ENCODE measurements around the gene NWD2.

NWD2 gene

DNA sequence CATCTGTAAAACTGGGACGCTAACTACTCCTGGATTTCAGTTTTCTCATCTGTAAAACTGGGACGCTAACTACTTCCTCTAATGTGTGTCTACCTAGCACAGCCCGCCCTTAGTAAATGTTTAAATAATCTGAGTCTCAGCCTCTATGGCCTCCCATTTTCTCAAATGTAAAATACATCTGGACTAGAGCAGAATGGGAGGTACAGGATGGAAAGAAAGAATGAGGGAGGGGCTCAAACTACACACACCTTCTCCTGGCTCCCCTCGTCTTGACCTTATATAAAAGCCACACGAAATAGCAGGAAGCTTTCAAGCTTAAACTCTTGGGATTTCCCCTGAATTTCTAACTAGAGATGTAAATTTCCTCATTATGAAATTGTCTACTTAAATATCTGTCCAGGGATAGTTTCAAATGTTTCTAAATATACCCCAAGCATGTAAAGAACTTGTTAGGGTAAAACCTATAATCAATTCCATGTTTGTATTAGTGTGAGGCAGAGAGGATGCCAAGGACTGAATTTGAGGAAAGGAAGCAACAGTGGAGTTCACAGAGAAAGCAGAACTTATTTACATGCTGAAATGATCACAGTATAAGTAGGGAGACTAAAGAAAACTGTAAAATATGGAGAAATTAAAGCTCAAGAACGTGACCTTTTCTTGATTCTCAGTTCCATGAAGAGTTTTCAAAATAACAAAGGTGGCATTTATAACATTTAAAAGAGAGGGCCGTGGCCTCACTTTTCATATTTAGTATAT is 220.0 kb downstream of the NWD2 start:
- no peak for DNase-seq

DNA sequence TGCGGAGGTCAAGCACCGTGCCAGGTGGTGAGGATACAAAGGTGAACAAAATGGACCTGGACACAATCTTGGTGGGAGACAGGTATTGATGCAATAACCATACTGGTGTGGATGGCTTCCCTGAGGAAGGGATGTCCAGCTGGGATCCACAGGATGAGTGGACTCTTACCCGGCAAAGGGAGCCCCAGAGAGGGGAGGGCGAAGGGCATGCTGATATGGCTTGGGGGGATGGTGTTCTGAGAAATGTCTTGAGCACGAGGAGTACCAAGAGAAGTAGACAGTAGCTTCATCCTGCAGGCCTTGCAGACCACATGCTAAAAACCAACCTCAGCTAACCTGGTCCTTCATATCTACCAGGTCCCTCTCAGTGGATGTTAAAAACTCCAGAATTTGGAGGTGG is 220.8 kb downstream of the NWD2 start:
- DNase-seq: no peak

DNA sequence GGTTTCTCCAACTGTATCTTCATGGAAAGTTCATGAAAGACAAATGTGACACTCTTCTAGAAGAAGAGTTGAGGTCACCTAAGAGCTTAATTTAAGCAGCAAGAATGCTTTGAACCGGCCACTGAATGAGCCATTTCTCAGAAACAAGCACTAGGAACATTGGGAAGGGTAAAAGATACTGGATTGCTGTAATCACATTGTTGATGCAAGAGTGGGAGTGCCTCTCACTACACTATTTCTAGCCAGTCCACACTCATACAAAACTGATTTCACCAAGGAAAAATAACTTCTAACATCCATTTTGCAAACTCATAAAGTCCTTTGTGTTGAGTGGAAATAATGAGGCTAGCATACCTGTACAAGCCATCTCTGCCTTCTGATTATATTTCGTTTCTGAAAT is 221.3 kb downstream of the NWD2 start:
- DNase-seq: no peak

DNA sequence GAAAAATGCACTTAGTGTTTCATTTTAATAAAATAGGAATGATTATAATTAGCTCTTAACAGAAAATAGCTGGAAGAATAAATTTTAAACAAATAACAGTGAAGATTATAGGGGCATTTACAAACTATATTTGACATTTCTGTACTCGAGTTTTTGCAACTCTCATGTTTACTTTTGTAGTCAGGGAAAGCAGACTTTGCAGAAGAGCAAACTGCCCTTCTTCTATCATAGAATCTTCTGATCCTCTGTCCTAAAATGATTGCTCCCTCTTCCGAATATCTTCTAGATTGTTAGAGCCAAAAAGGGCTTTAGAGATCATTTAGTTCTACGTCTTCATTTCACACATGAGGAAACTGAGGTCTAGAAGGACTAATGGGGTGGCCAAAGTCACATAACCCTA is 222.7 kb downstream of the NWD2 start:
- no peak for DNase-seq

DNA sequence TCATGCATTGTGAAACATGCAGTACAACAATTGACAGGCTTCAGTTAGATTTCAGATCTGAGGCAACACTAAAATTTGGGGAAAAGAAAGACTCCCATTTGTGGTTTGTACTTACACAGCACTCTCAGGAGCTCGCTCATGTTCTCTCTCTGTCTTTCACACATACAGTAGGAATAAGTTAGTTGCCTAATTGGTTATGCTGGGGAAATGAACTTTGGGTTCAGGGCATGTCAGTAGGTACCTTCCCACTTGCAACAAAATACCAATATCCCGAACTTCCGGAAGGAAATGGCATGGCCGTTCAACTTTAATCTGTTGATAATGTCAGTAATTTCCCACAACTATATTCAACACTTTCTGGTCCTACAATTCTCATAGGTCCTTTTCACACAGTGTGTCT is 223.3 kb downstream of the NWD2 start:
- DNase-seq: no peak

DNA sequence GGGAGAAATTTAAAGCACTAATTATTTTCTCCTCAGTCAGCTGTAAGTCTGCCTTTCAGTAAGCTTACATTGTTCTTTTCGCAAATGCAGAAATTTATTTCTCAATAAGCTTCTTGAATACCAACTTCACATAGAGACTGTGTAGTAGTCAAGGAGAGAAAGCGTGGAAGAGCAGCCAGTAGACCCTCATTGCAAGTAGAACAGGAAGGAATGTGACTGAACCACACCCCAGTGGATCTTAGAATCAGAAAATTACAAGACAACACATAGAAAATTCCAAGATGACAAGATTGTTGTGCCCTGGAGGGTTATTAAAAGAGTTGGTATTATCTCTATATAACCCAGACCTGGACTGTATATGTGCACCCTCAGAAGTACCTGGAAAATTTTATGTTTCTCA is 224.7 kb downstream of the NWD2 start:
- DNase-seq: no peak

DNA sequence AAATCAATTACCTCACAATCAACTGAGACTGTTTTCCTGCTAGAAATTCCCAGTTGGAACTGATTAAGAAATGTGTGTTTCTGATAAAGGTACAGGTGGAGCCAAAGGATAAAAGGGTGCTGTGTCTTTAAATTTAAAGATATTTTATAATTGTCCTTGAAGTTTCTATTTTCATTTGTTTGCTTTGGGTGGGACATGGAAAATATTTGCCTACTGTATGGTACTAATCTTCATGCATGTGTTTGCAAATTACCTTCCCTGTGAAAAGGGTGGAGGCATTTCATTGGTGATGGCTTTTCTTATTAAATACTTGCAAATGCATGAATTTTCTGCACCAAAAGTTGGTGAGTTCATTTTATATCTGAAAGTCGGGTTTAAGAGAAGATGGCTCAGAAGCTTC is 225.7 kb downstream of the NWD2 start:
- no peak for DNase-seq

DNA sequence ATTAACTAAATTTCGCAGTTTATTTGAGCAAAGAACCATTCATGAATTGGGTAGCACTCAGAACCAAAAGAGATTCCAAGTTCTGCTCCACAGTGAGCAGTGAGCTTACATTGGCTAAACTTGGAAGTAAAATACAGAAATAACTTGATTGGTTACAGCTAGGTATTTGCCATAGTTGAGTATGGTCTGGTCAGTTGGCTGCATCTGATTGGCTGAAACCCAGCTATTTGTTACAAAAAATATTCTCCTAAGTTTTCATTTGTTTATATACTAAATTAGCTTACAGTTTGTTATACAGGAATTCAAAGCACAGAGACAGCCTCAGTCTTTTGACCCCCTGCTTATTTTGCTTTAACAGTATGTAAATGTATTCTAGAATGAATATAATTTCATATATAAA is 226.6 kb downstream of the NWD2 start:
- DNase-seq: no peak

DNA sequence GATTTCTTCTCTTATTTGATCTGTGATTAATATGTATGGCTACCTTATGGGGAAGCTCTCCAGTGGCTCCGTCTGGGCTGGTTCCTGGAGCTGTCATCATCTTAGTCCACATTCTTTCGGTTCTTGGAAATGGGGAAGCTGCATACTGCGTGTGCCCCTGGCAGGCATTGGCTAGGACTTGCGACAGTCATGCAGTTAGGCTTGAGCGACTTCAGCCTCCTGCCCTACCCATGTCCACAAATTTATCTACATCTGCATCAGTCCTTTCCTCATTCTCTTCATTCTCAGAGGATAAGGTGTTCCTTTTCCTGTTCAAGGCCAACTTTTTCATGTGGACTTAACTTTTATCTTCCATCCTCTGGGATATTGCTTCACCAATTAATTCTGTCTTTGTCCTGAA is 227.4 kb downstream of the NWD2 start:
- peak in 5 of 58 donors; percentile 0 to 10 (median 4) for DNase-seq

DNA sequence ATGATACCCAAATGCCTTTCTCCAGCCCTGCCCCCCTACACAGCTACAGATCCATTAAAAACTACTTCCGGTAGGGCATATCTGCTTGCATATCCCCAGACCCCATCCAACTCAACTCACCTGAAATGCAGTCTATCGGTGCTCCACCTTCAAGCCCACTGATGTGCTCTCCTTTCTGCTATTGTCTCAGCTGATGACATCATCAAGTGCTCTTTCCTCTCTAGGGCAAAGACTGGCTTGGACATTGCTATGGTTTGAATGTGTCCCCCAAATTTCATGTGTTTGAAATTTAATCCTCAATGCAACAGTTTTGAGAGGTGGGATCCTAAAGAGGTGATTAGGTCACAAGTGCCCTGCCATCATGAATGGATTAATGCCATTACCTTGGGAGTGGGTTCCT is 229.3 kb downstream of the NWD2 start:
- no peak for DNase-seq

DNA sequence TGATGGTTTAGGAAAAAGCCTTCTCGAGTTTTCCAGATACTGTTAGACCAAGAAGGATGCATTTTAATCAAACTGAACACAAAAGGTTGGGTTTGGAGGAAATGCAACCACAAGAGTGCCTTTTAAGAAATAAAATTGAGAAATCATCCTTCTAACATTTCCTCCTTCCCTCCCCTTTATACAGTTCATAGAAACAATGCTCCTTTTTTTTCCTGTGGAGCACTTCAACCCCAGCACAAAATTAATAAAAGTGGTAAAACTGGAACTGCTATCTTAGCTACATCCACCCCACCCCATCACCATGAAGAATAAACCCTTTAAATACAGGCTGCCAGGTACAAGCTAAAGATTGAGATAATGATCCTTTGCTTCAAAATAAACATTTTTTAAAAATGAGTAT is 230.5 kb downstream of the NWD2 start:
- DNase-seq: no peak

DNA sequence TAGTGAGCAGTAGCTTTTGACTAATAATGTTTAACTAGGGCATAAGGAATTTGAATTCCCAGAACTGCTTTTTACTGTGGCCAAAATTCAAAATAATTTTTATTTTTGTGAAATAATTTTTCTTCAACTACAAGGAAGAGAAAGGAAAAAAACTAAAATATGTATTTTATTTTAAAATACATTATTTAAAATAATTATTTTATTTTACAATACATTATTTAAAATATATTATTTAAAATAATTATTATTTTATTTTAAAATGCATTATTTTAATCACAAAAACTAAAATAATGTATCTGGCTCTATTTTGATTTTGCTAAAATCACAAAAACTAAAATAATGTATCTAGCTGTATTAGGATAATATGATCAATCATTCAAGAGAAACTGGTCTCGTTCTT is 231.2 kb downstream of the NWD2 start:
- no peak for DNase-seq

DNA sequence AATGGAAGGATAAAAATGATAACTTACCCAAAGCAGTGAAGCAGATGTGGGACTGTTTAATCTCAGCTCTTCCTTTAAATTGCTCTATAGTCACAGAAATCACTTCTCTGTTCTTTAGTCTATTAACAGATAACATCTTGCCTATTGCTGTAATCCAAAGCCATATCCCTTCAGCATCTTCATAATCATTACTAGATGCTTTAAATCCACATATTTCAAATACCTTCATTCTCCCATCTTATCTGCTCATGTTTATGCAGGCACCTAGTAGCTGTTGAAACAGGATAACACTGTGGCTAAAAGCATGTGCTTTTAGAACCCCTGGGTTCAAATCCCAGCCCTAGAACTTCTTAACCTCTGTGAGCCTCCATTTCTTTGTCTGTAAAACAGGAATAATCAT is 231.7 kb downstream of the NWD2 start:
- DNase-seq: no peak

DNA sequence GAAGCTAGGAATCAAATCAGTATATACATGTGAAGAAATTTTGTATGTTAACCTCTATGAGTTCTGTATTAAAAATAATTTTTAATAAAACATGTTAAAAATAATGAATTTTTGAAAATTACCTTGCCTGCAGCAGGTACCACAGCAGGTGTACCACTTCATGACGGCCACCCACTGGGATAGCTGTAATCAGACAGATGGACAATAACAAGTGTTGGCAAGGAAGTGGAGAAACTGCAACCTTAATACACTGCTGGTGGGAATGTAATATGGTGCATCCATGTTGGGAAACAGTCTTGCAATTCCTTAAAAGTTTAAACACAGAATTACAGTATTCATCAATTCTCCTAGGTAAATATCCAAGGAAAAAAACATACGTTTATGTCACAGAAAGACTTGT is 232.1 kb downstream of the NWD2 start:
- no peak for DNase-seq

DNA sequence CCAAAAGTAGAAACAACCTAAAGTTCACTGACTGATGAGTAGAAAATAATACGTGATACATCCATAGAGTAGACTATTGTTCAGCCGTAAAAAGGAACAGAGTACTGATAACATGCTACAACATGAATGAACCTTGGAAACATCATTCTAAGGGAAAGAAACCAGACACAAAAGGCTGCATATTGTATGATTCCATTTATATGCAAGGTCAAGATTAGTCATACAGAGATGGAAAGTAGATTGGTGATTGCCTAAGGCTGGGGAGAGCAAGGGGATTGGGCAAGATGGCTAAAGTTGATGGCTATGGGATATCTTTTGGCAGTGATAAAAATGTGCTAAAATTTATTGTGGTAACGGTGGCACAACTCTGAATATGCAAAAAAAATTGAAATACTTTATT is 232.6 kb downstream of the NWD2 start:
- DNase-seq: no peak

DNA sequence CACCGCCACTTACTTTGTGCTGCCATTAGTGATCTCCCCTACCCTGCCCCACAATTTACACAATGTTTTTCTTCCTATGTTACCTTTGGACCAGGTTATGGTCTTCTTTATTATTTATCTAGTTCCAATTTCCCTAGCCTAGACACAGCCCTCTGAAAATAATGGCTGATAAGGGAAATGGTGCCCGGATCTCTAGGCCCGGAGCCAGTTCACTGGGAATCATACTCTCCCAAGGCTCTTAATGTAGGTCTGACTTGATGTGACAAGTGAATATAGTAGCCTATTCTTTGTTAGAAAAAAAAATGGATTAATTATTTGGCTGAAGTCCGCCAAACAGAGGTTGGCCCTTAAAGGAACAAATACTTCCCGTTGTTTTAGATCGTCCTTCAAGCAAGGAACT is 233.6 kb downstream of the NWD2 start:
- no peak for DNase-seq

DNA sequence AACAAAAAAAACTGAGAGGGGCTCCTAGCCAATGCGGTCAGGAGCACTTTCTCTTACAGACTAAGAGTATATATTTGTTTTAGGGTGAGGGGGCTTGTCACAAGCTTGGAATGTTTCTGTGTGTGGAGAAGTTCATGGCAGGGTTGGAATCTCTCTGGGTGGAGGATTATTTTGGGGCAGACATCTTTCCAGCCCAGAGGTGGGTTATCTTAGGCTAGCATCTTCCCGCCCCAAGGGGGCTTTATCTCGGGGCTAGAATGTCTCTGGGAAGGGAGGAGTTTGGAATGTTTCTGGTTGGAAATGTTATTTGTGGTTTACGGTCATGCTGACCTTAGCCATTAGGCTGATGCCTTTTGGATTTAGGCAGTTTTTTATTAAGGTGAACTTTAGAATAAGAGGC is 236.0 kb downstream of the NWD2 start:
- no peak for DNase-seq

DNA sequence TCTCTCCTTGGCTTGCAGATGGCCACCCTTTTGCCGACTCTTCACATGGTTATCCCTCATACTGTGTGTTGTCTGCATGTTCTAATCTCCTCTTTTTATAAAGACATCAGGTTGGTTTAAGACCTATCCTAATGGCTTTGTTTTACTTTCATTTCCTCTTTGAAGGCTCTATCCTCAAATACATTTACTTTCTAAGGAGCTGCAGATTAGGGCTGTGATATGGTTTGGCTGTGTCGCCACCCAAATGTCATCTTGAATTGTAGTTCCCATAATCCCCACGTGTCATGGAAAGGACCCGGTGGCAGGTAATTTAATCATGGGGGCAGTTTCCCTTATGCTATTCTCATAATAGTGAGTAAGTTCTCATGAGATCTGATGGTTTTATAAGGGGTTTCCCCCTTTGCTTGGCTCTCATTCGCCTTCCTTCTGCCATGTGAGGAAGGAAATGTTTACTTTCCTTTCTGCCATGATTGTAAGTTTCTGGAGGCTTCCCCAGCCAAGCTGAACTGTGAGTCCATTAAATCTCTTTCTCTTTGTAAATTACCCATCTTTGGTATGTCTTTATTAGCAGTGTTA is 237.1 kb downstream of the NWD2 start:
- no peak for DNase-seq

DNA sequence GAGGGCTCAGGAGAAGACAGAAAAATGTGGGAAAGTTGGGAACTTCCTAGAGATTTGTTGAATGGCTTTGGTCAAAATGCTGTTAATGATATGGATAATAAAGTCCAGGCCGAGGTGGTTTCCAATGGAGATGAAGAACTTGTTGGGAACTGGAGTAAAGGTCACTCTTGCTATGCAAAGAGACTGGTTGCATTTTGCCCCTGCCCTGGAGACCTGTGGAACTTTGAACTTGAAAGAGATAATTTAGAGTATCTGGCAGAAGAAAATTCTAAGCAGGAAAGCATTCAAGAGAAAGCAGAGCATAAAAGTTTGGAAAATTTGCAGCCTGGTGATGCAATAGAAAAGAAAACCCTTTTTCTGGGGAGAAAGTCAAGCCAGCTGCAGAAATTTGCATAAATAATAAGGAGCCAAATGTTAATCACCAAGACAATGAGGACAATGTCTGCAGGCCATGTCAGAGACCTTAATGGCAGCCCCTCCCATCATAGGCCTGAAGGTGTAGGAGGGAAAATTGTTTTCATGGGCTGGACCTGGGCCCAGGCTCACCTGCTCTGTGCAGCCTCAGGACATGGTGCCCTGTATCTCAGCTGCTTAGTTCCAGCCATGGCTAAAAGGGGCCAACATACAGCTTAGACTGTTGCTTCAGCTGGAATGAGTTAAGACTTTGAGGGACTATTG is 237.8 kb downstream of the NWD2 start:
- no peak for DNase-seq

DNA sequence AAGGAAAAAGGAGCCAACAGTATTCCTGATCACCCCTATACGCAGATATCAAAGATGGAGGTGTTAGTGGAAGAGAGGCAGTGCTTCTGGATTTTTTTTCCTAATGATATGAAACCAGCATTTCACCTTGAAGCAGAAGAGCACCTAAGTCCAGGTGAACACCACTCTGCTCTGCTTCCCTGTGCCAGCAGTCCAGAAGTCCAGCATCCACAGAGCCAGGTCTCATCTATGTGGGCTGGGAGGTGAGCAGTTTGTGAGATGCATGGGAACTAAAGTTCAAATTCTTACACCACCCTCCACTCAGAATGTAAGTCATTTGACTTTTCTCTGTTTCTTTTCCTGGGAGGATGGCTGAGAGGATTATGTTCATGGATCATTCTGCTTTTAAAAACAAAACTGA is 239.1 kb downstream of the NWD2 start:
- no peak for DNase-seq

DNA sequence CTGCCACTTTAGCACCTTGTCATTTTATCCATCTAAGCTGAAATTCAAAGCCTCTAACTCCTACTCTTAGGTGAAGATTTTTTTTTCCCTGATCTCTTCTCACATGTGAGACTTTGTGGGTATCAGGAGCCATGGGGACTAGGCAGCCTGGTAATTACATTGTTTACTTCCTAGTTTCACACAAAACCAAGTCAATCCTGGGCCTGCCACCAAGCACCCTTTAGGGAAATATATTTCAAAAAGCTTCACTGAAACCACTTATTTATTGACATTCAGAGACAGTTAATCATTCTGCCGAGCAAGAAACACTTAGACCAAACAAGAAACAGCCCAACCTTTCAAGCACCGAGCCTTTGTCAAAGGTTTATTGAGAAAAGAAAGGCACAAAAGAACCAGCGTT is 241.6 kb downstream of the NWD2 start:
- DNase-seq: no peak

DNA sequence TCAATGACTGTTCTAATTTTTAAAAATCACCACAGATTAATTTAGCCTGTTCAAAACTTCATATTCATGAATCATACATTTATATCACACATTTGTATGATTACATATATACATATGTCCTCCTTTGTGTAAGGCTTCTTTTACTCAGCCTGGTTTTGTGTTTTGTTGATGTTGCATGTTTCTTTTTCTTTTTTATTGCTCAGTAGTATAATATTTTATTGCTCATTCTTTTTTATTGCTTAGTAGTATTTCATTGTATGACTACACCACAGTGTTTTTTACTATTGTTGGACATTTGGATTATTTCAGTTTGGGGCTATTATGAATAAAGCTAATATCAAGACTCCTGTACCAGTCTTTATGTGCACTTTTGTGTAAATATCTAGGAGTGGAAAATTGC is 243.1 kb downstream of the NWD2 start:
- DNase-seq: no peak

DNA sequence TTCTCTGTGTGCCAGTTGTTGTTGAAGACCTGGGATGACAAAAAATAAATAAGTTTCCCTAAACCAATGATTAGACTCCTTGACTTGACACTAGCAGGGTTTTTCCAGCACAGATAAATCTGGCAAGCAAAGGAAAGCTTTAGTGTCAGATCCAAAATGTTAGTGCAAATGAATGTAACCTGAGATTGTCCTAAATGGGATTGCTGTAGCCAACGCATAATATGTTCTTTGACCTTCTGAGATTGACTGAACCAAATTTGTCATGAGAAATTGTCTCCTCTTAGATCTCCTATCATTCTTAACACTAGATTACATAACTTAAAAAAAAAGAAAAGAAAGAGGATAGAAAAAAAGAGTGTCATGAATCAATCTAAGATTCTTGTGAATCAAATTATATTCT is 245.2 kb downstream of the NWD2 start:
- DNase-seq: no peak

All from anterior cingulate cortex (tissue), 58 donors.